MCF 10A (cell line): ENCODE data around the gene P2RX5. TPM values are rescaled to one million over a fixed set of nuclear protein-coding genes. Genes with fewer than 3 reads are reported as not detected.

Experiments used
- BruUV-seq: library from RNA; stranded (reverse); fragments of 400-500 nt; replicated peaks from 2 replicates; lab custom pipeline; 2021; lab: Mats Ljungman, UMichigan
- CTCF ChIA-PET: fragments of 300-600 bp; sonication (Branson Sonifier 250); formaldehyde crosslinking; extraction: SDS; loops from one replicate; lab custom pipeline; 2021; ENCODE audit warnings: antibody characterized with exemption, inconsistent platforms; lab: Yijun Ruan, JAX
- POLR2A ChIA-PET: fragments of 300-600, 350-650 bp; sonication (Branson Sonifier 250); formaldehyde crosslinking; extraction: SDS; loops from one replicate; lab custom pipeline; 2020; ENCODE audit warnings: antibody characterized with exemption, inconsistent platforms; lab: Yijun Ruan, JAX
- DNase-seq: peaks from one replicate; pipeline ENCODE4 v3.0.0-alpha.2; 2018; ENCODE audit not compliant: unreplicated experiment
- H3K27ac Mint-ChIP-seq: one replicate; pipeline ENCODE4 v1.8.0; 2022; ENCODE audit warnings: mild to moderate bottlenecking, low read depth, mixed read lengths; ENCODE audit not compliant: unreplicated experiment
- H3K27me3 Mint-ChIP-seq: one replicate; pipeline ENCODE4 v1.8.0; 2022; ENCODE audit warnings: mixed read lengths; ENCODE audit not compliant: insufficient read depth, unreplicated experiment
- H3K36me3 Mint-ChIP-seq: one replicate; pipeline ENCODE4 v1.8.0; 2022; ENCODE audit warnings: mild to moderate bottlenecking, moderate library complexity, mixed read lengths; ENCODE audit not compliant: insufficient read depth, unreplicated experiment
- H3K4me1 Mint-ChIP-seq: one replicate; pipeline ENCODE4 v1.8.0; 2022; ENCODE audit warnings: mixed read lengths; ENCODE audit not compliant: insufficient read depth, unreplicated experiment
- H3K4me3 Mint-ChIP-seq: one replicate; pipeline ENCODE4 v1.8.0; 2022; ENCODE audit warnings: mild to moderate bottlenecking, moderate library complexity, mixed read lengths; ENCODE audit not compliant: unreplicated experiment
- H3K9me3 Mint-ChIP-seq: one replicate; pipeline ENCODE4 v1.8.0; 2022; ENCODE audit warnings: mixed read lengths; ENCODE audit not compliant: unreplicated experiment
- CTCF ChIP-seq: fragments of 200-600 bp; IDR thresholded peaks from one replicate; pipeline ENCODE4 v1.8.0; 2022; ENCODE audit warnings: antibody characterized with exemption, mild to moderate bottlenecking; ENCODE audit not compliant: unreplicated experiment
- intact Hi-C: fragments of 100-400 bp; cut with micrococcal nuclease; formaldehyde crosslinking; loops from 2 replicates; pipeline ENCODE4 v1.14.1; 2022
- total RNA-seq: library from RNA; stranded (reverse); gene quantifications from 2 replicates; pipeline ENCODE4 v1.2.3, GENCODE V29; 2022

Gene P2RX5
- total RNA-seq, 1 experiment from 2014 or later, result 4.9 TPM

- no TSS peak for BruUV-seq
- Mint-ChIP-seq H3K4me3 (no peak overlapping the region), H3K36me3 (peaks cover 41% of the 10 kb centered on the region), H3K9me3 (no peaks in the 10 kb centered on the region), H3K4me1 (peaks cover 15% of the 10 kb centered on the region), H3K27me3 (no peaks in the 10 kb centered on the region), H3K27ac (no peak overlapping the region)
- CTCF ChIA-PET, result interaction anchor here (0.7 to 0.8 kb wide), 3 partner anchors 12 to 157 kb away, joined by 3 to 4 read pairs (median 4); no protein-coding TSS in a partner anchor
- POLR2A ChIA-PET, result interaction anchor here (0.6 to 0.8 kb wide), 3 partner anchors 23 to 771 kb away, joined by 3 to 4 read pairs (median 3); partner anchors contain the start of gene HASPIN
- no peak for DNase-seq
- intact Hi-C loops, result no loop called here
- no peak for TF ChIP-seq CTCF
These were observed 32.6 kb downstream of the P2RX5 start for GRCh38 chr17:3663102-3664011.

- Mint-ChIP-seq H3K27me3 (no peaks in the 10 kb centered on the region), H3K4me3 (no peak overlapping the region), H3K27ac (peak overlapping the region; percentile 31), H3K4me1 (peaks cover 6% of the 10 kb centered on the region), H3K9me3 (no peaks in the 10 kb centered on the region), H3K36me3 (peaks cover 30% of the 10 kb centered on the region)
- intact Hi-C loops, result no loop called here
- BruUV-seq, result no TSS peak
- no peak for TF ChIP-seq CTCF
- CTCF ChIA-PET, result interaction anchor here (1.3 kb wide), 1 partner anchor 12 kb away, joined by 3 read pairs; no protein-coding TSS in a partner anchor
- POLR2A ChIA-PET, result interaction anchor here (0.8 to 4.8 kb wide), 5 partner anchors 7 to 452 kb away, joined by 3 to 34 read pairs (median 5); partner anchors contain the start of genes CTNS, EMC6, SHPK and TAX1BP3
- no peak for DNase-seq
These were observed 35.6 kb downstream of the P2RX5 start for GRCh38 chr17:3660311-3660891.

GRCh38 chr17:3659541-3660111 is 36.3 kb downstream of the P2RX5 start:
- intact Hi-C loops, result no loop called here
- no TSS peak for BruUV-seq

More at GRCh38 chr17:3659541-3660111, 36.3 kb downstream of the P2RX5 start:
- POLR2A ChIA-PET, result interaction anchor here (0.5 to 4.8 kb wide), 7 partner anchors 8 to 451 kb away, joined by 3 to 34 read pairs (median 4); partner anchors contain the start of genes CTNS, EMC6, SHPK and TAX1BP3
- Mint-ChIP-seq H3K27me3 (no peaks in the 10 kb centered on the region), H3K4me1 (peaks cover 6% of the 10 kb centered on the region), H3K9me3 (no peaks in the 10 kb centered on the region), H3K27ac (peak overlapping the region; percentile 31), H3K4me3 (no peak overlapping the region), H3K36me3 (peaks cover 24% of the 10 kb centered on the region)
- no peak for TF ChIP-seq CTCF
- CTCF ChIA-PET, result no interaction called here
- peak; percentile 75 for DNase-seq
